ENCODE results near the gene HMGA1.
A peak's percentile ranks its signal among the peaks of the same experiment; 100 is the strongest.

HMGA1 gene

GRCh38 chr6:34225551-34225950, 11.1 kb upstream of the HMGA1 start:
- no peak for DNase-seq

GRCh38 chr6:34226066-34226465, 10.6 kb upstream of the HMGA1 start:
- DNase-seq = no peak

- no peak for DNase-seq
These were observed 9.7 kb upstream of the HMGA1 start for GRCh38 chr6:34226731-34227586.

GRCh38 chr6:34227761-34228421, 8.8 kb upstream of the HMGA1 start:
- DNase-seq = no peak

GRCh38 chr6:34229877-34230276, 6.8 kb upstream of the HMGA1 start:
- no peak for DNase-seq

- DNase-seq = no peak
These were observed 5.9 kb upstream of the HMGA1 start for GRCh38 chr6:34230653-34231371.

GRCh38 chr6:34231566-34232336, 4.9 kb upstream of the HMGA1 start:
- no peak for DNase-seq

GRCh38 chr6:34232901-34233300, 3.8 kb upstream of the HMGA1 start:
- no peak for DNase-seq

- DNase-seq = no peak
These were observed 2.8 kb upstream of the HMGA1 start for GRCh38 chr6:34233867-34234266.

GRCh38 chr6:34234667-34235306, 1.9 kb upstream of the HMGA1 start:
- DNase-seq = no peak

GRCh38 chr6:34235307-34236130, 1.2 kb upstream of the HMGA1 start:
- peak; percentile 58 for DNase-seq

- peak; percentile 48 for DNase-seq
These were observed 586 bp upstream of the HMGA1 start for GRCh38 chr6:34236131-34236442.

GRCh38 chr6:34237316-34237721, 646 bp downstream of the HMGA1 start:
- DNase-seq = no peak

- peak; percentile 68 for DNase-seq
These were observed 1.3 kb downstream of the HMGA1 start for GRCh38 chr6:34237722-34238584.

GRCh38 chr6:34238585-34239499, 2.2 kb downstream of the HMGA1 start:
- DNase-seq = no peak

- DNase-seq = no peak
These were observed 2.8 kb downstream of the HMGA1 start for GRCh38 chr6:34239500-34239825.

- no peak for DNase-seq
These were observed 3.2 kb downstream of the HMGA1 start for GRCh38 chr6:34239893-34240292.

GRCh38 chr6:34240329-34241248, 3.9 kb downstream of the HMGA1 start:
- DNase-seq = no peak

All from activated gamma-delta T cell treated with Interleukin-2 at 50 U/mL for 16 hours (primary cell).